Measurements from ENCODE around the gene CDKAL1.

GRCh38 chr6:20575704-20576451, 41.6 kb downstream of the CDKAL1 start:
- TF ChIP-seq CTCF (conservative IDR thresholded peaks at IDR 0.05; ENCODE audit: low read depth, low read length) (no peak), EZH2 (IDR thresholded peaks at IDR 0.05; ENCODE audit: low read length, unreplicated experiment) (no peak)
